HG02759 (cell line): ENCODE results near the gene NEXN.
"Not testable (repeated sequence)": the region's sequence is repeated elsewhere in the genome, so short reads cannot be mapped to it uniquely, and the experiment has no call there.

Experiments
- ATAC-seq: cut with Tn5 transposase; IDR thresholded peaks from one replicate; pipeline ENCODE4 v1.9.1; 2021; ENCODE audit warnings: mild to moderate bottlenecking, moderate library complexity; ENCODE audit not compliant: unreplicated experiment

The NEXN gene

GRCh38 chr1:77958850-77959249 lies 70.4 kb downstream of the NEXN start:
- ATAC-seq = no peak

GRCh38 chr1:77961392-77961791 lies 73.0 kb downstream of the NEXN start:
- no peak for ATAC-seq

DNA sequence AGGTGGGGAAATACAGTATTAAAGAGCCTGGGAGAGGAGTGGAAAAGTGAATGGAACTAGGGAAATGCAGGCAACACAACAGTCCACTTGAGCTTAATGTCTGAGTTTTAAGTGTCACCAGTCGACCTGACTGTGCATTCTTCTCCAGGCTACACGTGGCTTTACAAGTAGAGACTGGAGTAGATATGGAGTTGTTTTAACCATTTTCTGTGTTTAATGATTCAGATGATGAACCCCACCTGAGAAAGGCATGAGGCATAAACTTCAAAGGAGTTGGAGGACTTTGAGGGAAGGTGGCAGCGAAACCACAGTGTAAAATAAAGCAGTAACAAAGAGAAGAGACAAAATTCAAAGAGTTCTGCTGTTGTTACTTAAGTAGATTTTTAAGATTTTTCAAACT lies 77.9 kb downstream of the NEXN start:
- ATAC-seq = no peak

DNA sequence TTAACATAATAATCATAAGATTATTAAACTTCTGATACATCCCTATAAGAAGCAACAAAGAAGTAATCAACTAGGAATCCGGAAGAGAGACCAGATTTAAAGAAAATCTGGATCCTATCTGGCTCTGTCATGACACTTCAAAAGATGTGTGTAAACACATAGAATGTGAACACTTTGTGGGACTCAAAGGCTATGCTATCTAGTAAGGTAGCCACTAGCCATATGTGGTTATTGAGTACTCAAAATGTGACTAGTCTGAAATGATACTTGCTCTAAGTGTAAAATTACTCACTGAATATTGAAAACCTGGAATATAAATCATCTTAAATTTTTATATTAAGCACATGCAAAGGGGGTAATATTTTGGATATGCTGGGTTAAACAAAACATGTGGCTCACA lies 81.8 kb downstream of the NEXN start:
- ATAC-seq = no peak

DNA sequence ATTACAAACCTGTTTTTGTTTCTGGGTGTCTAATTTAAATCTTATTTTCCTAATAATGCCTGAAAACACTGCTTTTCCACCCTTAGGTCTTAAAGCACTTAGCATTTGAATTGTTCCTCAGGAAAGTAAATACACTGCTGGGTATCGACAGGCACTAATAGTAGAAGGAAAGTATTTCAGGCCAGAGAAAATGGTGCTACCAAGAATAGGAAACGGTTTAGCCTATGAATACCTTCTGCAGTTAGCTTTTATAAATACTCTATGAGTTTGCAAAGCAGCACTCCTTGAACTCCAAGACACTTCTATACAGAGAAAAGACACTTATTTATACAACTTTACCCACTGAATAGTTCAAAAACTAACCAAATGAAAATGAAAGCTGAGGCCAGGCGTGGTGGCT lies 83.7 kb downstream of the NEXN start:
- ATAC-seq = no peak

DNA sequence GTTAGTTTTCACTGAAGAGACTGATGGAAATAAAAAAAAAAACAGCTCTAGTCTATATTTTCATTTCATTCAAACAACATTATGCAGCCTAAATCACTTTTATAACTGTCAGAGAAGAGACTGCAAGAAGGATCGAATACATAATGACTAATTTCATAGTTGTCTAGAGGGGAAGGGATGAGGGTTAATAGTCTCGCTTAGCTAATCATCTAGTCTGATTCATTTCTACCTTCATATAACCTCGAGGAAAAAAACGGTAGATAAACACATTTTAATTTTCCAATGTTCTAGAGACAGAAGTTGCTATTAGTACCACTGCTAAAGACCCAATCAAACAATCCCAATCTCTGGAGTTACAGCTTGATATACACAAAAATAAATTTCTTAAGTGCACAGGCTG lies 87.0 kb downstream of the NEXN start:
- ATAC-seq = no peak

DNA sequence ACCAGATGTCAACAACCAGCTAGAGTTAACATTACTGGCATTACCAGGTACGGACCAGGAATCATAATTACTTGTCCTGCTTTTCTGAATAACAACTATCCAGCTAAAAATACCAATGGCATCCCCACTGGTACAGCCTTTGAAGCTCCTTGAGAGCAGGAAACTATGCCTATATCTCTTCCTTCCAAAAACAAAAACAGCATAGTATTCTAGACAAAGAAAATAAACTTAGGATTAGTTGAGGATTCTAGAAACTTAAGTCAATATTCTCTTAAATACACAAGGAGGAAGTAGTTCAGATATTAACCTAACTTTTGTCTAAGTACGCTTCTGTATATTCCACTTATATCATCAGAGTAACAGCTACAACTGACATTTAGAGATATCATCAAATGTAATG lies 87.5 kb downstream of the NEXN start:
- no peak for ATAC-seq

DNA sequence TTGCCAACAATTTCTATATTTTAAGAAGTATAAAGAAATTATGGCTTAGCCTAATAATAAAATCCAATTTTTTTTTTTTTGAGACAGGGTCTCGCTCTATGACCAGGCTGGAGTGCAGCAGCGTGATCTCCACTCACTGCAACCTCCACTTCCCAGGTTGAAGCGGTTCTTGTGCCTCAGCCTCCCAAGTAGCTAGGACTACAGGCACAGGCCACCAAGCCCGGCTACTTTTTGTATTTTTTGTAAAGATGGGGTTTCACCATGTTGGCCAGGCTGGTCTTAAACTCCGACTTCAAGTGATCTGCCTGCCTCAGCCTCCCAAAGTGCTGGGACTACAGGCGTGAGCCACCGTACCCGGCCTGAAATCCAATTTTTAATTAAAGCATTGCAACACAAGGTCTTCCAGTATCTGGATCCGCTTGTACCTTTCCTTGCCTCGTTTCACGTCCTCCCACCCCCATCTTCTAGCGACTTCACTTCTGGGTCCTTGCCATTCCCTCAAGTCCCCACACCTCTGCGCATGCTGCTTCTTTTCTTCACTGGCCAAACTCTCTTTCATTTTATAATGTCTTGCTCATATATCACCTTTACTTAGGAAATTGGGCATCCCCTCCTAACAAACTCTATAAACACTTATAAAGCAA lies 88.1 kb downstream of the NEXN start:
- ATAC-seq = no peak

DNA sequence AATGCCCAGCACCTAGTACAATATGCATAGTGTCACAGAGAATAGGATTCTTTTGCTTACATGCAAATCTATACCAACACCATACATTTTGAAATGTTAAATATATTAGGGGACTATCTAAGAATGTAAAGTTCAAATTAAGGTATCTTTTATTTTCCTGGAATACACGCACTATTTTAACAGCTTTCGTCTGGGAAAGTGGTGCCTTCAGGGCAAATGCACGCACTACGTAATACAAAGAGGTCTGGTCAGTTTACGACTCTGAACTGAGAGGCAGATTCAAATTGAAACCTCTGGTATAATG lies 89.5 kb downstream of the NEXN start:
- ATAC-seq = no peak

- peak; percentile 67 for ATAC-seq
Observed at GRCh38 chr1:77978293-77978968, 90.0 kb downstream of the NEXN start.

DNA sequence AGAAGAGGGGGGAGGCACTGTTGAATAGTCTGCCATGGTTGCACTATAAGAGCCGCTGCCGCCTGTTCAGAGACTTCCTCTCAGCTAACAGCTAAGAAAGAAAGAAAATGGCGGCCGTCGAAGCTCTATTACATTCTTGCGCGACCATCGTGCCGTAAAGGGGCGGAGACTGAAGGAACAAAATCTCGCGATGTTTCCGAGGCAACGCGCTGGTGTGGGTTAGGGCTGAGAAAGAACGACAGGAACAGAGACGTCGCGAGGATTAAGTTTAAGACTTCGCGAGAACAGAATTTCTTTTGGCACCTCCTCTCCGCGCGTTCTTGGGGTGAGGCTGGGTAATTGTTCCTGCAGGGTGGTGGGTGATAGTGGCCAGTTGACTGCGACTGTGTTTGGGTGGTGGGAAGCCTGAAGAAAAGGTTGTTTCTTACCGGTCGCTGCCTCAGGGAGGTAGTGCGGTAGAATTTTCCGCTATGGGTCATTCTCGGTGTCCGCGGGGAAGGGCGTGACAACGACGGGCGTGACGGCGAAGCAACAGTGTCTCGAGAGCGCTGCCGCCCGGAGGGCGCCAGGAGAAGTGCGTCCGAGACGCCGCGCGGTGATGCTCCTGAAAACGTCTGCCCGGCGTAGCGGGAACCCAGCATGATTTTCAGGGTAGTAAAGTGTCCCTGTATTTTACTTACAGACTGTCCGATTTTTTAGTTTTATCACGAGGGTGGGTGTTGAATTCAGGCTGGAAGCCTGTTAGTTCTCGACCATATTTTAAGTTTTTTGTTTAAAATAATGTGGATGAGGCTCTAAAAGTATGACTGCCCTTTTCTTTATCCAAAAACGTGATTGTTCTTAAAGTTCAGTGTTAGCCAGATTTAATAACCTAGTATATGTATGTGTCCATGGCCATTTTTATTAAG lies 90.8 kb downstream of the NEXN start, which contains the start of gene FUBP1:
TSS of gene FUBP1 (minus strand) at position 104 of the 908 bp plus-strand sequence. CDS start at position 36, 68 bp downstream.
- ATAC-seq = peak; percentile 79

DNA sequence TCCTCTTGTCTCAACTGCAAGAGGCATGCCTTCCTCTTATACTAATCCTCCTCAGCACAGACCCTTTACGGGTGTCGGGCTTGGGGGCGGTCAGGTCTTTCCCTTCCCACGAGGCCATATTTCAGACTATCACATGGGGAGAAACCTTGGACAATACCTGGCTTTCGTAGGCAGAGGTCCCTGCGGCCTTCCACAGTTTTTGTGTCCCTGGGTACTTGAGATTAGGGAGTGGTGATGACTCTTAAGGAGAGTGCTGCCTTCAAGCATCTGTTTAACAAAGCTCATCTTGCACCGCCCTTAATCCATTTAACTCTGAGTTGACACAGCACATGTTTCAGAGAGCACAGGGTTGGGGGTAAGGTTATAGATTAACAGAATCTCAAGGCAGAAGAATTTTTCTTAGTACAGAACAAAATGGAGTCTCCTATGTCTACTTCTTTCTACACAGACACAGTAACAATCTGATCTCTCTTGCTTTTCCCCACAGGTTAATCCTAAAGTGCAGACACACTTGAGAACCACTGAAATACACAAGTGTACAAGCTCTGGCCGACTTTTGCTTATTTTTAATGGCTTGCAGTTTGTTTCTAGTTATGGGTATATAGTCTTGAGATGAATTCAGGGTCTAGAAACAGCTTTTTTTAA lies 95.0 kb downstream of the NEXN start:
- ATAC-seq = not testable (repeated sequence)

DNA sequence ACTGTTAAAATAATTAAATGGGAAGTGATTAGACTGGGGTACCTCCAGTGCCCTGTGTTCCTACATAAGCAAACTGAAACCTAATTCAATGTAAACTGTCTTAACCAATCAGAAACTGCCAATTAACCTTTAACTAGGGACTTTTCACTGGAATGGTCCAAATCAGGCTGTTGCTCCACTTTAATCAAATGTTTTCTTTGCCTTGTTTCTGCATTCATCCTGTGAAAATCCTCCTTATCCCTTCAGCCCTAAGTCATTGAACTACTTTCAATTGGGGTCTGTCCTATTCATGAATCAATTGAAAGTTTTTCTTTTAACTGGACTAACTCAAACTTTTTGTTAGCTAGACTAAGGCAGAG lies 95.6 kb downstream of the NEXN start:
- ATAC-seq = no peak

- ATAC-seq = no peak
Observed at GRCh38 chr1:77984629-77985028, 96.2 kb downstream of the NEXN start.

- no peak for ATAC-seq
Observed at GRCh38 chr1:77986810-77987209, 98.4 kb downstream of the NEXN start.

GRCh38 chr1:77987919-77988318 lies 99.5 kb downstream of the NEXN start:
- ATAC-seq = no peak

DNA sequence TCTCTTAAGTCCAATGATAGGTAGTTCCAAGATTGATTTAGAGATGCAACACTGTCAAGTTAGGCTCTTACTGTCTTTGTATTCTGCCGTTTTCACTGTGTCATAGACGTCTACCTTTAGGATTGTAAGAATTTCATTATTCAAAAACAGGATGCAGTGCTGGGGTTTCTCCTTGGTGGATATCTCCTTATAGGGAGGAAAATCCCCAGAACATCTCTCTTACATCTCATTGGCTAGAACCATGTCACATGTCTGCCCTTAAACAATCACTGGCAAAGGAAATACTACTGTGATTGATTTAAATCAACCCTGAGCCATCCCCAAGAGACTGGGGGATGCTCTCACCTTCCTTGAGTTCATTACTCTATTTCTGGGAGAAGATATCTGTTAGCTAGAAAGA lies 101.3 kb downstream of the NEXN start:
- ATAC-seq = no peak

DNA sequence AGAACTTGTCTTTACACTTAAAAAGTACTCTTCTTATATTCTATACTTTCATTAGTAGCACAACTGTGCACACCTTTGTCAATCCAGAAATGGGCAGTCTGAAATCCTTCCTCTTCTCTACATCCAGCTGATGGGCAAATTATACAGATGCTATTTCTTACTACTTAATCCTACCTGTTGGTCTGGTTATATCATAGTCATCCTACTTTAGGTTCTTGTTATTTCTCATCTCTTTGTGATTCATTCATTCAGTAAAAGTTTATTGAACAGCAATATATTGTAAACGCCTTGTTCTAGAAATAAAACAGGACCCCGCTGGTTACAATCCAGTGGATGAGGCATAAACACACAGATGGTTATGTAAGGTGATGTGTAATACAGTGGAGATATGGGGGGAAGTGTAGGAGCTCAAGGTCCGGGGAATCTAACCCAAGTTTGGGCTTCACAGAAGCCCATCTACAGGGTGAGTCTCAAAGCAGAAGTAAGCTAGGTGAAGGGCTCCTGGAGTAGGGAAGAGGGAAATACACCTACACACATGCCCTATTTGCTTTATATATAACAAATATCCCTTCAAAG lies 102.3 kb downstream of the NEXN start:
- ATAC-seq = no peak

DNA sequence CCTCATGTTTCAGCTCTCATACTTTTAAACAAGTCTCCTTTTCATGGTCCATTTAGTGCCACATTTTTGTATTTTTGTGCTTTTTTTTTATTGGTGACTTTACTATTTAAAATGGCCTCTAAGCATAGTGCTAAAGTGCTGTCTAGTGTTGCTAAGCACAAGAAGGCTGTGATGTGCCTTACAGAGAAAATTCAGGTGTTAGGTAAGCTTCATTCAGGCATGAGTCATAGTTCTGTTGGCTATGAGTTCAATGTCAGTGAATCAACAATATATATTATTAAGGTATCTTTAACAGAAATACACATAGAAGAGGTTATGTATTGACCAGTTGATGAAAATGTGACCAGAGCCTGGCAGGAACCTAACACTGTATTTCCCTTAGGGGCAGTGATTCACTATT lies 103.2 kb downstream of the NEXN start:
- ATAC-seq = no peak
